BJ (cell line): ENCODE results near the gene ARMC9. TPM values are rescaled to one million over a fixed set of nuclear protein-coding genes. Genes with fewer than 3 reads are reported as not detected.

ENCODE experiments used
- CTCF ChIA-PET: fragments of 350-600 bp; formaldehyde crosslinking; extraction: SDS; loops from one replicate; lab custom pipeline; 2021; ENCODE audit warnings: antibody characterized with exemption, inconsistent platforms; lab: Yijun Ruan, JAX
- POLR2A ChIA-PET: fragments of 300-600 bp; sonication (Branson Sonifier 250); formaldehyde crosslinking; extraction: SDS; loops from one replicate; lab custom pipeline; 2021; ENCODE audit warnings: antibody characterized with exemption; lab: Charles Lee
- DNase-seq: peaks from one replicate; pipeline ENCODE4 v3.0.0-alpha.2; 2011; ENCODE audit warnings: low read depth
- H3K27me3 ChIP-seq: 2 replicates; pipeline ENCODE4 v1.6.0; 2011; ENCODE audit warnings: low read length; ENCODE audit not compliant: control insufficient read depth, insufficient read depth
- H3K36me3 ChIP-seq: 2 replicates; pipeline ENCODE4 v1.5.1; 2011; ENCODE audit warnings: low read length; ENCODE audit not compliant: control insufficient read depth, insufficient read depth
- H3K4me3 ChIP-seq: 2 replicates; pipeline ENCODE4 v1.5.1; 2011; ENCODE audit warnings: low read depth, mild to moderate bottlenecking, control low read depth, low read length
- CTCF ChIP-seq: IDR thresholded peaks from 2 replicates; pipeline ENCODE4 v1.5.1; 2011; ENCODE audit warnings: low read depth, mild to moderate bottlenecking, control low read depth, inconsistent platforms, low read length, moderate library complexity; ENCODE audit not compliant: insufficient read depth
- polyA plus RNA-seq: library from polyadenylated mRNA; depleted of rRNA; stranded (reverse); fragments of >200 nt; gene quantifications from 2 replicates; pipeline ENCODE4 v1.2.3, GENCODE V29; 2011

Gene ARMC9
- polyA plus RNA-seq, 1 experiment, result 83.1 TPM

GRCh38 chr2:231411831-231412617 is 213.6 kb downstream of the ARMC9 start:
- peak; percentile 29 for DNase-seq

GRCh38 chr2:231412618-231412963 is 214.2 kb downstream of the ARMC9 start:
- H3K4me3 ChIP-seq, result peak overlapping the region; percentile 18; the same call in 1 of the 2 replicates
- CTCF ChIA-PET, result interaction anchor here (0.6 to 5.0 kb wide), 45 partner anchors 9 to 382 kb away, joined by 3 to 75 read pairs (median 5); no protein-coding TSS in a partner anchor
- TF ChIP-seq CTCF, result no peak
- H3K27me3 ChIP-seq, result no peaks in the 10 kb centered on the region; the same call in 1 of the 2 replicates
- POLR2A ChIA-PET, result interaction anchor here (0.6 kb wide), 2 partner anchors 39 to 110 kb away, joined by 6 to 23 read pairs; no protein-coding TSS in a partner anchor
- no peaks in the 10 kb centered on the region for H3K36me3 ChIP-seq
- DNase-seq, result no peak

More at GRCh38 chr2:231411831-231412617, 213.6 kb downstream of the ARMC9 start:
- Histone ChIP-seq H3K4me3 (peak overlapping the region; percentile 64), H3K27me3 (no peaks in the 10 kb centered on the region; the same call in 1 of the 2 replicates), H3K36me3 (no peaks in the 10 kb centered on the region)
- ChIA-PET POLR2A (interaction anchor here (0.6 kb wide), 2 partner anchors 40 to 109 kb away, joined by 6 to 23 read pairs; no protein-coding TSS in a partner anchor), CTCF (interaction anchor here (0.6 to 5.0 kb wide), 49 partner anchors 9 to 371 kb away, joined by 3 to 75 read pairs (median 5); no protein-coding TSS in a partner anchor)
- TF ChIP-seq CTCF, result peak; percentile 93

- CTCF ChIA-PET, result interaction anchor here (1.1 to 5.0 kb wide), 20 partner anchors 8 to 369 kb away, joined by 3 to 75 read pairs (median 8); no protein-coding TSS in a partner anchor
- Histone ChIP-seq H3K4me3 (no peak overlapping the region), H3K36me3 (no peaks in the 10 kb centered on the region), H3K27me3 (no peaks in the 10 kb centered on the region; the same call in 1 of the 2 replicates)
- no peak for TF ChIP-seq CTCF
- no peak for DNase-seq
- POLR2A ChIA-PET, result no interaction called here
These were observed 215.0 kb downstream of the ARMC9 start for GRCh38 chr2:231413456-231413855.

GRCh38 chr2:231413921-231414476 is 215.6 kb downstream of the ARMC9 start:
- TF ChIP-seq CTCF, result no peak
- POLR2A ChIA-PET, result no interaction called here

GRCh38 chr2:231415029-231415428 is 216.6 kb downstream of the ARMC9 start:
- CTCF ChIA-PET, result interaction anchor here (1.7 to 5.0 kb wide), 3 partner anchors 10 to 191 kb away, joined by 4 to 75 read pairs (median 5); no protein-coding TSS in a partner anchor

More at GRCh38 chr2:231413921-231414476, 215.6 kb downstream of the ARMC9 start:
- no peak for DNase-seq
- no peaks in the 10 kb centered on the region for H3K36me3 ChIP-seq
- no peaks in the 10 kb centered on the region; the same call in 1 of the 2 replicates for H3K27me3 ChIP-seq
- H3K4me3 ChIP-seq, result no peak overlapping the region
- CTCF ChIA-PET, result interaction anchor here (1.1 to 5.0 kb wide), 12 partner anchors 12 to 311 kb away, joined by 3 to 75 read pairs (median 18); no protein-coding TSS in a partner anchor

More at GRCh38 chr2:231415029-231415428, 216.6 kb downstream of the ARMC9 start:
- TF ChIP-seq CTCF, result no peak
- DNase-seq, result no peak
- H3K36me3 ChIP-seq, result no peaks in the 10 kb centered on the region
- H3K4me3 ChIP-seq, result no peak overlapping the region
- POLR2A ChIA-PET, result no interaction called here
- no peaks in the 10 kb centered on the region; the same call in 1 of the 2 replicates for H3K27me3 ChIP-seq
